8988T (cell line): Measurements from ENCODE around the gene CCNK.

Experiments
- DNase-seq: peaks from one replicate; pipeline ENCODE4 v3.0.0; 2011

CCNK gene

DNA sequence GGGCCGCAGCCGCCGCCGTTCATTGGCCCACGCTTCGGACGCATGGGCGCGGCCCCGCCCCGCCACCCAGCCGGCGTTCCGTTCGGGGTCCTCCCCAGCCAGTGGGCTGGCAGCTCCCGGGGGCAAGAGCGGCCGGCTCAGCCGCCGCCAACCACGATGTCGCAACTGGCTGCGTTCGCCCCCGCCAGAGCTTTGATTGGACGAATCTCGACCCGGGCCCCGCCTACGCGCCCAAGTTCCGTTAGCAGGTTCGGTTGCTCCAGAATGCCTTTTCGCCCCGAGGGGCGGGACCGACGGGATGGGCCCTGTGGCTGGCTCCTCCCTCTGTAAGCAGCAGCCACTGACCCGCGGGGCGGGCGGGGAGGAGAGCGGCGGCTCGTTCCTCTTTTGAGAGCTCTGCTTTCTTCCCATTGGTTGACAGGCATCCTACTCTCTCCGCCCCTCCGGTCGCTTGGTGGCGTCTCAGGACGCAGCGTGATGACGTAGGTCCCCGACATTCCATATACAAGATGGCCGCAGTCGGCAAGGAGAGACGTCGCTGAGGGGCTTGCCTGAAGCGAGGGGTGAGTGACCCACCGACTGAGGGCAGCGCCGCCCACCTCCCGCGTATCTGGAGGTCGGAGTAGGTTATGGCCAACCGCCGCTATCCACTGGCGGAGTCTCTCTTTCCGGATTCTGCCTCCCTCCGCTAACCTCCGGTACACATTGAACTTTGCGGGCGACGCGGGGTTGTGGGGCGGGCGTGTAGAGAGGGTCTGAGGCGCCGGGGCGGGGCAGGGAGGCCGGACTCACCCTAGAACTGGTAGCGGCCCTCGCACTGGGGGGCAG is at the start of gene CCNK:
Gene CCNK, plus strand, starts transcription at position 493 of the 828 bp plus-strand sequence. CDS start 11,269 bp downstream, outside the sequence.
- peak; percentile 94 for DNase-seq

GRCh38 chr14:99431986-99432385 is 49.2 kb upstream of the CCNK start:
- no peak for DNase-seq

DNA sequence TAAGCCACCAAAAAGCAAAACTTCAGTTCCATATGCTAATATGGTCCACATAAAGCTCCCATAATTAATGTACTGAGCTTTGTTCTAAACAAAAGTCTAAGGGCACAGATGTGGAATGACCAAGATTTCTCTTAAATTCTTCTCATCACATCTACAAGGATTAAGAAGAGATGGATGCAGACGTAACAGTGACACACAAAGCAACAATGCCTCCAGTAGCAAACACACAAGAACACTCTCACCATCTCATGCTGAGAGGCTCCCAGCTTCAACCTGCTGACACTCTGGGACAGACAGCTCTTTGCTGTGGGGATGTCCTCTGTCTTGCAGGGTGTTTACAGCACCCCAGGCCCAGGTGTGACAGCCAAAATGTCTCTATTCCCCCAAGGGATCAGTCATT is 48.7 kb upstream of the CCNK start:
- DNase-seq: no peak

DNA sequence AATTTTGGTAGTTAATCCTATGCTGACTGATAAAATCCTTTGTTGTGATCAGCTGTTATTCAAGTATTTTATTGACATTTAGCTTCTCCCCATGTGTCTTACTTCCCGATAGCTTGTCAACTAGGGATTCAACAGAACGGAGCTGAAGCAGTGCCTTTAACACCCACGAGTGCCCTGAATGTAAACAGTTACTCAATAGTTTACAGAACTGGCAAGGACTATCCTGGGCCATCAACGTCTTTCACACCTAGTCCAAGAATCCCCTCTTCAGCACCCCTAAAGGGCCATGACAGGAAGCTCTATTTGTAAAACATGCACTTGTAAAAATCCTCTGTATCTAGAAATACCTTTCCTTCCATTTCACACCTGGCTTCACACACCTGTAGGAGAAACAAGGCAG is 45.9 kb upstream of the CCNK start:
- no peak for DNase-seq

DNA sequence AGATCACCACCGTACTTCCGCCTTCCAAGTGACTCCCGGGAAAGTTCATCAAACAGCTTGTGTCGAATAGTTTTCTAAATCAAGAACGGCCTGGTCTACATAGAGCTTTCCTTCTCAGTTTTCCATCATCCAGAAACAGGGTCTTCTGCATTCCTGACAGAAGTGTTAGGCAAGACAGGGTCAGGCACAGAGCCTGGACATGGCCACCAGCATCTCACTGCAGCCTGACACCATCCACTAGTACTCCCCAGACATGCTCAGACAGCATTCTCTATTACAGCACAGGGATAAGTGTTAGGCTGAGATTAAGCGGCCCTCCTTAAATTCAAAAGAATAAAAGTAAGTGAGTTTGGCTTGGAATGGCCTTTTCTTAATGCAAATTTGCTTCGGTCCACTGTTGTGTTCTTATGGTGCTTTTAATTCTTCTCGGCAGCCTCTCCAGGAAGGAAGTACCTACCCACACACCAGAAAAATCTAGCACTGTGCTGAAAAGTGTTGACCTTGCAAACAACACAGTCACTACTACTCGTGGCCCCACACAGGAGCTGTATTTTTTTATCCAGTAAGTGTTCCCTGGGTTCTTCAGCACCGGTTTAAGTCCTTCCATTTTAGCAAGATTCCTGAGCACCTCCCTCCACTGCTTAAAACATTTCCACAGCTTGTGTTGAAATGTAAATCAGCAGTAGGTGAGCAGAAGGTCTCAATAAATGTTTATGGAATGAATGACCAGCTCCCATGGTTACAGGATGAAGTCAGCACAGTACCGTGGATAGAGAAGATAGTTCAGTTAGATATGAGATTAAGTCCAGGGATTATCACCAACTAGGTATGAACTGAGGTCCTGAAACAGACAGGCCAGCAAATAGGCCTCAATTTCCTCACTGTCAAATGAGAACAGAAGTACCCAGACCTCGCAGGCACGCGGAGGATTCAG is 44.7 kb upstream of the CCNK start:
- DNase-seq: no peak

GRCh38 chr14:99437706-99438105 is 43.5 kb upstream of the CCNK start:
- DNase-seq: no peak

- no peak for DNase-seq
Measured at GRCh38 chr14:99440278-99440677, 40.9 kb upstream of the CCNK start.

DNA sequence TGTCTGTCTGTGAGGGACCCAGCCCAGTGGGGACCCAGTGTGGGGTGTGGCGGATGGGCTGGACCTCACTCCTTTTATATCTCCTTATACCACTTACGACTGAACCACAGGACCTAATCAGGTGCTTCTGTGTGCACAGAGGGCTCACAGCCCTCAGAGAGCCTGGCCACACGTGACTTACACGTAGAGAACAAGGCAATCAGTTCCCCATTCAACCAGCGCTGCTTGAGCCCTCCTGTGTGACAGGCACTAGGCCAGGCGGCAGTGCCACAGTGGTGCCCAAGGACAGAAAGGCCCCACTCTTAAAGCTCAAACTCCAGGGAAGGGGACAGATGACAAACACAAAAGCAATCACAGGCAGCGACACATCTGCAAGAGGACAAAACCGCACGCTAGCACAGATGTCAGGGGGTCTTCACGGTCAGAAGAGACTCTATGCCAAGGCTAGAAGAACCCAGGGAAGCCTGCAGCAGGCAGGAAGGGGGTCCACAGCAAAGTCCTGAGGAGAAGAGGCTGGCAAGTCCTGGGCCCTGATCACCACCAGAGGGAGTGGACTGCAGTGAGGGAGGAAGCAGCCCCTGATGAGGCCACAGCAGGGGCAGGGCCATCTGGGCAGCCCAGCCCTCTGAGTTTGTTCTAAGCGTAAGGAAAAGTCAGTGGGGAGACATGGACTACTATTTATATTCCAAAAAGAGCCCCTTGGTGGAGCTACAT is 39.9 kb upstream of the CCNK start:
- no peak for DNase-seq

DNA sequence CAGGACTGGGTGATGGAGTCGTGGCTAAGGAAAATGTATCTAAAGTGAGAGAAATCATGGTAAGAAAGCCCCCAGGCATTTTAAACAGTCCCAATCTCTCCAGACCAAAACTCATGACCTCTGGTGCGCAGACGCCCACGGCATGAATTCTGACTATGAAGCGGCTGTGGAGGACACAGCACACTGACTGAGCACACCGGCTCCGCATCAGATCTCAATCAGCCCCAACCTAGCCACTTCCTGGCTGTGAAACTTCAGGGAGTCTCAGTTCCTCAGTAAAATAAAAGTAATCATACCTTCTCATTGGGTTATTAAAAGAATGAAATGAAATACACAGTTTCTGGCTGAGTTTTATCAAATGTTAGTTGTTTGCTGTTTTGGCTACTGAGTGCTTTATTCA is 39.3 kb upstream of the CCNK start:
- no peak for DNase-seq

- no peak for DNase-seq
Measured at GRCh38 chr14:99445931-99446330, 35.3 kb upstream of the CCNK start.

- no peak for DNase-seq
Measured at GRCh38 chr14:99447739-99448138, 33.5 kb upstream of the CCNK start.

- no peak for DNase-seq
Measured at GRCh38 chr14:99450266-99450665, 30.9 kb upstream of the CCNK start.

DNA sequence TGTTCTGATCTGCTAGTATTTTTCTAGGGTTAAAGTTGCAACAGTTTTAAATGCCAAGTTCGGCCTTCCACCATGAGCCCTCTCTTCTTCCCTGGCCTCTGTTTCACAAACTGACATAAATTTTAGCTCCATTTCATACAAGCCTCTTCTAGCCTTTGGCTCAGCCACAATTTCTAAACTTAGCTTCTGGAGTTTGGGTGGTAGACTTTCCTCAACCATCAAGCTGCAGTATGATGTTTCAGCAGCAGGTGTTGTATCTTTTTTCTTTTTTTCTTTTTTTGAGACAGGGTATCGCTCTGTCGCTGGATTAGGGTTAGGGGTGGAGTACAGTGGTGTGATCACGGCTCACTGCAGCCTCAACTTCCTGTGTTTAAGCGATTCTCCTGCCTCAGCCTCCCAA is 30.0 kb upstream of the CCNK start:
- no peak for DNase-seq

DNA sequence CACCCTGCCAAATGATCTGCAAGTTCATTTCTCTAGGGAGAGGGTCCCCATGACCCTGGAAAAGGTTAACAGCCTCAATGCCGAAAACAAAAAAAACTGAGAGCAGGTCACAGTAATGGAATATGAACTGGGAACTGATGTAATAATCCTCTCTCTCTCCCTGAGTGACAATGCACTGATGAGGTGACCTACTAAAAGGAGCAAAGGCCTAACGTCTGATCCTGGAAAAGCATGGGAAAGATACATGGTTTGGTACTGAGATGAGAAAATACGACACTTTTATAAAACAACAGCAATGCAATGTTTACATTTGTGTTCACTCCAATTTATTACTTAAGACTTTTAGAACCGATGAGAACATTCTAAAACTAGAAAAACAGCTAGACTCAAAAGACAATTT is 28.2 kb upstream of the CCNK start:
- no peak for DNase-seq

DNA sequence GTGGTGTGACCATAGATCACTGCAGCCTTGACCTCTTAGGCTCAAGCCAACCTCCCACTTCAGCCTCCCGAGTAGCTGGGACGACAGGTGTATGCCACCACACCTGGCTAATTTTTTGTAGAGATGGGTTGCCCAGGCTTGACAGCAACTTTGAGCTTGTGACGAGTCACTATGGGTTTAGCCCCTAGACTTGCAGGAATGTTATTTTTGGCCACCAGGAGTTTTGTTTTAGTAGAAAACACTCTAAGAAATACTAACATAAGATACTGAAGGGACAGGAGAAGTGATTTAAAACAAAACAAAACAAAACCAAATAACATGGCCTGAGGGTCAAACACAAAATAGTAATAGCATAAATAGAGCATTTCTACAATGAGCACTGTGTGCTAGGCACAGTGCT is 27.0 kb upstream of the CCNK start:
- no peak for DNase-seq

DNA sequence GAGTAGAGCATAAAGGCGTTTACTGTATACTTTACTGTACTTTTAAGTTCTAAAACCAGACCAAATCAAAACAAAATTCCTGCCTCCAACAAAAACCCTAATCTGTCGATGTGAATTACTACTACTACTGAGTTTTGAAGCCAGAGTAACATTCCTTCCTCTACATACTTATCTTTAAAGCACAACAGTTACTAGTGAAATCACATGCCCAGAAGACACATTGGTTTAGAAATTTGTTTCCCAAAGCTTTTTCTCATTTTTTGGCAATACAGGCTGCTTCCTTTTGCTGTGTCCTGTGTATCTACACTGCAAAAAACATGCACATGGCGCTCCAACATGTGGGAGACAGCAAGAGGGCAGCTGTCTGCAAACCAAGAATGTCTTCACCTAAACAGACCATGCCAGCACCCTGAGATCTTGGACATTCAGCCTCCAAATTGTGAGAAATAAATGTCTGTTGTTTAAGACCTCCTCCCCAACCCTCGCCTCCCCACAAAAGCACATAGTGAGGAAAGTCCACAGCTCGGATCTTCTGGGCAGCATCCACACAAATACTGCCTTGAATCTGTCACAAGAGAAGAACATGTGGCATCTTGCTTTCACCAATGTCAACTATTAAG is 21.6 kb upstream of the CCNK start:
- DNase-seq: no peak

DNA sequence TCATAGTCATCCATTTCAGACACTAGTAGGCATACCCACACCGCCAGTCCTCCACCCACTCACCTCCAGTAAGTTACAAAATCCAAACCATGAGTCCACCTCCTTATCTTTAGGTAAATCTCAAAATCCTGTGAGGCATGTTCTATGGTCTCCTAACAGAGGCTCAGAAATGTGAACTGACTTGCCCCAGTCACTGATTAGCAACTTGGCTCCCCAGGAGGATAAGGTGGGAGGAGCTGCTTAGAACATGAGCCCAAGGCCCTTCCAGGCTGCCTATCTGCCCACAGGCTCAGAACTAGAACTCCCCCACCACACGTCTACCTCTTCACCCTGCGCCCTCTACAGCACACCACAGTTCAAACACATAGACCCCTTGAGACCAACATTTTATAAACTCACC is 20.4 kb upstream of the CCNK start:
- no peak for DNase-seq

DNA sequence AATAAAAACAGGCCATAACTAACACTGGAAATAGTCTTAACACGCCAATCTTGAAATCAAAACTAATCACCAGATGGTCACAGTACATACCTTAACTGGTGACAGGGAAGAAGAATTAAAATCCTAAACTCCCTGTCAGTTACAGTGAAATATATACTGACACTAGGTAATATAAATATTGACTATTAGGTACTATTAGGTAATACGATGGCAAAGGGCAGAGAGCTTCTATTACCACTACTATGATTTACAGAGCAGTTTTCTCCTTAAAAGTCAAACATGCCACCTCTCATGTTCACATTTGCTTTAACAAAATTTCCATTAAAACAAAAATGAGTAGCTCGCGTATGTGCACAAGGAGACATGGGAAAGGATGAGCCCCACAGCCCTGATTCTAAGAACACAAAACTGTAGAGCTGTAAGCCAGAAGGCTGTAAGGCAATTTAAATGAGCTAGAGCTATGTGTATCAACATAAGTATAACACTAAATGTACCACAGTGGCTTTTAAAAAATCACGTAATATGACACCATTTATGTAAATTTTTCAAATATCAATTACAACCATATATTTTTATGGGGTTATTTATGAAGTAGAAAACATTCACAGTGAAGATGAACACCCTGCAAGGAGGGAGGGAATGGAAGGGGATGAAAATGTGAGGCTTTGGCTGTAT is 19.7 kb upstream of the CCNK start:
- DNase-seq: no peak

DNA sequence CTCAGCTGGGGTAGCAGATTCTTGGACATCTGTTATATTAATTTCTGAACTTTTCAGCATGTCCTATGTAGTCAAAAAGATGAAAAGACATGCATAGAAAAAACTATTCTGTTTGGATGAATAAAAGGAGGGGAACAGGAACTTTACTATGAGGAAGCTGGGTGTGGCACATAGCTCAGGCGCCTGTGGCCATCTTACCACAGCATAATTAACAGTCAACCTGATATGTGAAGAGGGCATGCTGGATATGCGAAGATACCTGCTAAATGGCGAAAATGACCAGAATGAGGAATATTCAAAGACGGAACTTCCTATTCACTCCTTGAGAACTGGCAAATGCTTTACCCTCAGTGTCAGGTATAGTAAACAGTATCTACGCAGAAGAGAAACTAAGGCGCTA is 19.0 kb upstream of the CCNK start:
- DNase-seq: no peak

- no peak for DNase-seq
Measured at GRCh38 chr14:99463974-99464373, 17.2 kb upstream of the CCNK start.

- no peak for DNase-seq
Measured at GRCh38 chr14:99465288-99465687, 15.9 kb upstream of the CCNK start.

GRCh38 chr14:99466758-99467157 is 14.5 kb upstream of the CCNK start:
- no peak for DNase-seq
